TTC549 (cell line): ENCODE measurements around the gene ELAVL2.
"Not testable (repeated sequence)": the region's sequence is repeated elsewhere in the genome, so short reads cannot be mapped to it uniquely, and the experiment has no call there.

Experiments used
- FAIRE-seq: peaks from 2 replicates; lab custom pipeline; 2012; peaks lifted over from hg19 to GRCh38; lab: Jason Lieb, UNC

The ELAVL2 gene

DNA sequence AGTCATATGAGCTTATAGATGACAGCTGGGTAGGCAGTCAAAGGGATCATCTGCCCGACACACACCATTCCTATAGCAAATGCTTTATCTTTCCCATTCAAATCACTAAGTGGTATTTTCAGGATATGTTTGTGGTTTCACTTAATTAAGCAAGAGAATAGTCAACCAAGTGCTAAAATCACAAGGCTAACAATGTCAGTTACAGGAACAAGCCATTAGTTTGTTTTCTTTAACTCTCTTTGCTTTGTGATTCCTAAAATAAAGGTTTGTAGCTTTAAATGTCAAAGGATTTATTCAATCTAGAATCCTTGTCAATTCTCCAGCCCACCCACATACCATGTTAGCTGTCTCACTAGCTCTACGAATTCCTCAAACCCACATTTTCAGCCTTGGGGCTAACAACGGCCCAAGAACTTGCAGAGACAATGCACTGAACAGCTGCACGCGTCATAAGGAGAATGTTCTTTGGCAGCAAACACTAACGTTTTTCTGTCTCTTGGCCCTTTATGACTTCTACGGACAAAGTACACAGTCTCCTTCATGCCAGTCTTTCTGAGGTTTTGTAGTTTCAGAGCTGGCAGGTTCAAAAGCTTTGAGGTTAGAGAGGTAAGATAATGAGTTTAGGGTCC lies 56.6 kb downstream of the ELAVL2 start:
- FAIRE-seq: no peak

DNA sequence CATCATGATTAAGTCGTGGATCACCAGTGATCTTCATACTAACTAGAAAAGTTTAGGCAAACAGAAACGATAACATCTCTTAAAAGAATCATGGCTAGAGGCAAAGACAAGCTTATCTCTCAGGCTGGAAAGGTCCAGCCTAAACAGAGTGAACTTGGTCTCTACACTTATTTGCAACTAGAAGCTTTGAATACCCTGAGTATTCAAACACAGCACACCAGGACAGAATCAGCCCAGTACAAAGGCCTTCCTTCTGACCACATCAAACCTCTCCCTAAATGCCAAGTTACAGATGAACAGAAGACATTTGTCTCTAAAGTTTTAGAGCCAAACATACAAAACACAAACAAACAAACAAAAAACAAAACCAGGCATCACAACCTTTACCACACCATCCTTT lies 57.2 kb downstream of the ELAVL2 start:
- FAIRE-seq: no peak

DNA sequence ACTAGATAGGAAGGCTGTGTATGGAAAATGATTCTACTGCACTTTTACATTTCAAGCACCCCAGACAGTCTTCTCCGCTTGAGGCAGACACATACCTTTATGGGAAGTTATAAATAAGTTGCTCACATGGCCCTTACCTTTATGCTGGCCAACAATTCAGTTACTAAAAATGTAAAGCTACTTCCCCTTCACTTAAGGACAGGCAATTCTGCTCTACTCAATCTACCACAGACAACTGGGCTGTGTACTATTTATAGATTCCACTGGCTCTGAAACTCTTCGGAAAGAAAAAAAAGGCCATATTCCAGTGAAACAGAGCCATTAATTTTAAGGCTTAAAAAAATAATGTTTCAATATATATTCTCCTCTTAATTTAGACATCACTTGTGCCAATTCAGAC lies 59.4 kb downstream of the ELAVL2 start:
- FAIRE-seq: no peak

DNA sequence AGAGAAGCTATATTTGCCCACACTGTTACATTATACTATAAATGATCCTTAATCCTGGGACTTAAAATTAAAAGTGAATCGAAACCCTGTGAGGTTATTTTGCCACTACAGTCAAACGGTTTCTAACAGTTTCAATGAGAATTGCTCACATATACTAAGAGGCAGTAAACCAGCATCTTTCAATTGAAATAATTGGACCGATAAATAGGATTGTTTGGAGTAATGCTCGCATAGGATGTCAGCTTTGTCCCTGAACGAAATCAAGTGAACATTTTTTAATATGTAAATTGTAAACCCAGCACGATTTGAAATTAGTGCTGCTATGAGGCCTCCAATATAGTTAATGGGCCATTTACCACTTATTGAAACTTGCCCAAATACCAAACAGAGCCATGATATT lies 60.5 kb downstream of the ELAVL2 start:
- FAIRE-seq: no peak

DNA sequence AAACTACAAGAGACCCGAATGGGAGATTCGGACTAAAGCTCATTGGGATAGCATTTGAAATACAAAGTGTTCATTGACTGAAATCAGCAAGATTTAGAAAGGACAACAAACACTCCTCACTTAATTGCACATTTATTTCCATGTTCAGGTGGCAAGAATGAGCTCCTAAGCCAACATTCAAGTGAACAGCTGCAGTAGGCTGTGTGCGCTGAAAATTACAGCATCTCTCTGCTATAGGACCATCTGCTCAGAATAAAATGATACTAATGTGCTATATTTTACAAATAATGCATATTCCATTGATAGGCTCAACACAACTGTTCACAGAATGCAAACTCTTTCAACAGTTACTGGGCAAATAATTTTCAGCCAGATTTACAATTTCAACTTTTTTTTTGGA lies 61.8 kb downstream of the ELAVL2 start:
- FAIRE-seq: no peak

DNA sequence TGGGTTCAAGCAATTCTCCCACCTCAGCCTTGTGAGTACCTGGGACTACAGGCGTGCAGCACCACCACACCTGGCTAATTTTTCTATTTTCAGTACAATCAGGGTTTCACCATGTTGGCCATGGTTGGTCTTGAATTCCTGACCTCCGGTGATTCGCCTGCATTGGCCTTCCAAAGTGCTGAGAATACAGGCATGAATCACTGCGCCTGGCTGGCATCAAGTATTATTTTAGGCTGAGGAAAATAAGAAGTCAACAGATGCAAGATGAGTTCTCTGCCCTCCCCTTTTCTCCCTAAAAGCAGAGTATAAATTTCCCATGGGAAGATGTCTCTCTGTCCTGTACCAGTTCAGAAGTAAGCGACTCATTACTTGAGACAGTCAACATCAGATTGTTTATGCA lies 71.5 kb downstream of the ELAVL2 start:
- FAIRE-seq: no peak

DNA sequence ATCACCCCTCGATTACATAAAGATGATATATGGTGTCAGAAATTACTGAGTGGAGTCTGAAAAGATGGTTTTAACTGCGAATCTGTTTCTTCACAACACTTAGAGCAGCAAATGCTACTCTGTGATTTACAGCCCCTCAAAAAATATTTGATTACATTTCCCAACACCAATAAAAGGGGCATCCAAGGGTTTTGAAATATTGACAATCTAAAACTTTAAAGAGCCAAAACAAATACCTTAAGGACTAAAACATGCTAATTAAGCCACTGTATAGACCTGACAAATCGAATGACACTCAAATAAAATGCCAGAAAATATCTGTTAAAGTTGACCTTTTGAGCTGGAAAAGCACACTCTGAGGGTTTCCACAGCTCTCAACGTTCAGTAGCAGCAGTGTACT lies 73.2 kb downstream of the ELAVL2 start:
- FAIRE-seq: no peak

DNA sequence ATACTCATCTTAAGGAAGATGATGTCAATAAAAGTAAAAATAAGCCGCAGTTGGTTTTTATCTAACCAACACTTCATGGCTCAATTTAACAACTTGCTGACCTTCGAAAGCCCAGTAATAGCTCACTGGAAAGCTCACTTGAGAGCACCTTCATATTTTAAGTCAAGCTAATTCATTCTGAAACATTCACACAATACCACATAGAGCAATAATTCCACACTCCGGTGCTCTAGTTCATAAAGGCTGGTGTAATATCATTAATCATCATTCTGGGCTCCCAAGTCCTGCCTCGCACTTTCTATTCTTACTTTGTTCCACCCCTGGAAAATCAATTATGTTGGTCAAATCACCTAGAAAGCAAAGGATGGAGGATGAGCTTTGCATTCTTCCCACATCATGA lies 74.4 kb downstream of the ELAVL2 start:
- FAIRE-seq: no peak

DNA sequence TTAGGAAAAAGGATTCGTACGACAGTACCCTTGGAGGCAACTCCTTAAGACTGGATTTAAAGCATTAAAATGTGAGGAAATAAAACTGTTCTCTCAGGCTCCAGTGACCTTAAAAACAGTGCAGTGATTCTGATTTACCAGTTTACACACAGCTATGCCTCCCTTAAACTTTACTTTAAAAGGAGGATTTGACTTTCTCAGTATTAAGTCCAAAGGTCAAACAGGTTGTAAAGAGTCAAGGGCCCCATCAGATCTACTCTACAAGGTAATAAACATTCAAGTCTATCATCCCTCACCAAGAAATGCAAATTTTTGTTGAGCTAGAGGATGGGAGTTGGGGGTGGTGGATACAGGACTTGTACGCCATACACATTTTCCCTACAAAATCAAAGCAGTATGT lies 75.2 kb downstream of the ELAVL2 start:
- no peak for FAIRE-seq

DNA sequence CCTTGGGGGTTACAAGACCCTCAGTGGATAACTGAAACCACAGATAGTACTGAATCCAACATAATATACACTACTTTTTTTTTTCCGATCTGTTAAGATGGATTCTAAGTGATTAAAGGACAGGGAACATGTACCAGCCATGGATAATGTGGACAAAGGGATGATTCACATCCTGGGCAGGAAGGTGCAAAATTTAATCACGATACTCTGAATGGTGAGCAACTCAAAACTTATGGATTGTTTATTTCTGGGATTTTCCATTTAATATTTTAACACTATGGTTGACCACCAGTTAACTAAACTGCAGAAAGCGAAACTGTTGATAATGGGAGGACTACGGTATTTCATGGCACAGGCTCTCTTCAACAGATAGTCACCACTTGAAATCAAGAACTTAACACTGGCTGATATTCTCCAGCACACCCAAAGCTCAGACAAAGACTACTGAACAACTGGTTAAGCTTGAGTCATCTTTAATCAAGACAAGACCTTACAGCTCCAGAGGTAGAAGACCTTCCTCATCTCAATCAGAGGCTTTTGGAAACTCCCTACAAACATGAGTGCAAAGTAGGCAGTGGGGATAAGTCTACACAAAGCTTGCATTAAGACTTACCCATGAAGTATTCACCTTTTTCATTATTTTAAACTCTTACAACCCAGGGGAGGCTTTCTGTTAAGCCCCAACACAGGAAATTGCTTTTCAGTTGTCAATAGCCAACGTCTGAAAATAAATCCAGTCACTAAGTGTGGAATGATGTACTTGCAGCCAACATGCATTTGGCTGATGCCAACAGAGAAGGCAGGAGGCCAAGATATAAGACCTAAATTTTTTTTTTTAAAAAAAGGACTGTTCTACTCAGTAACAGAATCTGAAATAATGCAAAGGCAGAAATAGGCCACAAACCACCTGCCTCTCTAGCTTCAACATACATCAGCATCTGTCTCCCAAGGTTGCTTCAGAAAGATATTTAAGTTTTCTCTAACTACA lies 78.7 kb downstream of the ELAVL2 start:
- no peak for FAIRE-seq

DNA sequence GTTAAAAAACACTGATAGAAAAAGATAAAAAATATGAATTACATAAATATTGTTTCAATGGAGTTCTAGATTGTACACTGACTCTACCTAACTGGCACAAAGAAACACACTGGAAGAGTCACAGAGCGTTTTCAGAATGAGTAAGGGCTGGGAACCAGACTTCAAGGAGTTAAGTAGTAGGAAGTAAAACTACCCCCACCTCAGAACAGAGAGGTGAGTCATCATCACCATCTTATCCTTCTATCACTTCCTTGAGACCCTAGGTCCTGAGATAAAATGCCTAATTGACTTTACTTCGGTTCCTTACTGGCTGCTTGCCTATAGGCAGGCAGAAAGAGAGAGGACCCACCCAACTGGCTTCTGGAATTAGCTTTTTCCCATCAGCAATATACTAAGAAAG lies 79.7 kb downstream of the ELAVL2 start:
- no peak for FAIRE-seq

DNA sequence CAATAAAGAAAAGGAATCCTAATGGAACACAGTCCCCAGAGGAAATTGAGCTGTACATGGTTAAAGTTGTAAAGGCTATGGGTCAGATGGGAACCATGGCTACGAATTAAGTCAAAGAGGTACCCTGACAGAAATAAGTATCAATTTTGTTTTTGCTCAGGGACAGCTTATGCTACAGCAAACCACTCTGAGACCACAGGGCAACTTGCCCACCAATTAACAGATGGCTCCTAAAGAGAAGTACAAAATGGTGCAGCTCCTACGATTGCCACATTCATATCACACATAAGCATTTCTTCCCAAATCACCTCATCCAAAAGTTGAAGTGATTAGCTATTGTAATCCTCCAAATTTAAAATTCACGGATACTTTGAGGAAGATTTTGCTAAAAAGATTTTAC lies 83.0 kb downstream of the ELAVL2 start:
- FAIRE-seq: no peak

DNA sequence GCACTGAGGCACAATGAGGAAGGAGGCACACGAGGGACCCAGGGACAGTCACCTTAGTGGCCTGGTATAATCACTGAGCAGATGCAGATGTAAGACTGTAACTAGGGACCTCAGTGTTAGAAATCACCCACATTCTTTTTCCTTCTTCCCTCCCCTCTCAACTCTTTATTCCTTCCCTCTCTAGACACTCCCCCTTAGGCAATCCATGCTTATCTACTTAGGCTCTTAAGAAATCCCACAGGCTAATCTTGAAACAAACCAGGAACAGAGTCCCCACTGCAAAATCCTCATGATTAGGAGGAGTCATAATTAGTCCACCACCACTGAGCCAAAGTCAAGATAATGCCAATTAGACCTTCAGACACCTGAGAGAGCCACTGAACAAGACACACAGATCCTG lies 84.7 kb downstream of the ELAVL2 start:
- FAIRE-seq: no peak

DNA sequence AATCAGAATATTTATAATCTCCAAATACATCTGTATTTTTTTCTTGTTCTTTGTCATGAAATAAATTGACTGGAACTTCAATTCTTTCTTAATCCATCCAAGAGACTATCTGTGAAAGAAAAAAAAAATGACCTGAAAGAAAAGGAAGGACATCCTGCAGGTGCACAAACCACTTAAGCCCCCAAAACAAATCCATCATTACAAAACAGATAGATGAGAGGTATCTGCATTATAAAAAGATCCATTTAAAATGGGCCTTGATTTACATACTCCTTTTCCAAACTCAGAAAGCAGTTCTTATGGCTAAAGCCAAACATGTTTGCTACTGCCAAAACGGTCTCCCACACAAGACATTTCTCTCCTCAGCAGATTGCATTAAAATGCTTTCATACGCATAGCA lies 85.5 kb downstream of the ELAVL2 start:
- FAIRE-seq: no peak

DNA sequence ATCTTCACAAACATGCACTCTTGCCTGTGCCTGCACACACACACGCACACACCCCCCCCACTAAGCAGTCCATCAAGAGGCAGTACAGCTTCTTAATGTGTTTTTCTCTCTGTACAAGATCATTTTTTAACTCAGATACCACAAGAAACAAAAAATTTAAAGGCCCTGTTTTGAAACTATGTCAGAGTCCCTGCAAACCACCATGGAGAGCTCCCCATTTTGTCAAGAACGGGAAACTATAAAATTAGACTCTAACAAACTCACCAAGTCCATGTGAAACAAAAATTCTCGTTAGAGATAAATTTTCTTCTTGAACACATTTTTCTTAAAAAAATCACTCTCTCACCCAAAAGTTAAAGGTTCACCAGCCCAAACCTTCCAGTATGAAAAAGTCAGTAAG lies 86.3 kb downstream of the ELAVL2 start:
- no peak for FAIRE-seq

DNA sequence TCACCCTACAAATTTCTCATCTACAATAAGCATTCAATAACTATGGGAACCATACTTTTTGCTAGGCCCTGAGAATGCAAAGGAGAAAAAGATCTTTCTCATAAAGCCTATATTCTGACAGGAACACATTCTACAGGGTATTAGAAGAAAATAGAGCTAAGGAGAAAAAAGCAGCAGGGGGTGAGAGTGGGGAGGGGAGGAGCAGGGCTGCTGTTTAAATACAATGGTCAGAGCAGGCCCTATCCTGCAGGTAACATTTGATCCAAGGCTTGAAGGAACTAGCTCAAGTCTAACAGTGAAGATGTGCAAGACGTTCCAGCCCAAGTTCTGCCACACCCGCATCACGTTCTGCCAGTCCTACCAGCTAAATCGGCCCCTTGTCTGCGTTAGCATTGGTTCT lies 89.7 kb downstream of the ELAVL2 start:
- FAIRE-seq: no peak

DNA sequence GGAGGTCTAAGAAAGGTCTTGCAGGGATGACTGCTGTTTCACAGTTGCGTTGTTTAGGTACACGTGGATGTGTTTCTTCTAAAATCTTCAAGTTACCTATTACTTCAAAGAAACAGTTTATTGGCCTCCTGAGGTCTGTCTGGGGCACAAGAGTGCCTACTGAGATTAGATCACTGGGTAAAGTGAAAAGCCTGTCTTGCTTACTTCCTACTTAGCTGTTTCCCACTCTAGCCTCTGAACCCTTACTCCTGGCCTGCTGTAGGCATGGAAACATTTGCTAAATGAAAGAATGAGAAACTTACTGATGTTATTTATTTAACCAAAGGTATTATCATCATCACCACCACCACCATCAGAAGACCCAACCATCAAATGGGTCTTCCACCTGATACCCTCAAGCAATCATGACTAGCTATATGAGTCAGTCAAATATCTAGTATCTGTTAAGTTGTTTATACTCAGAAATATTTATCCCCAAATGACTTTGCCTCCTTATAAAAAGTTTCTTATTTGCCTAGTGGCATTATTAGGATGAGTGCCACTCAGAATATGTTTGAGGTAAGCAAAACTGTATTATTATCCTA lies 92.5 kb downstream of the ELAVL2 start:
- FAIRE-seq: no peak

DNA sequence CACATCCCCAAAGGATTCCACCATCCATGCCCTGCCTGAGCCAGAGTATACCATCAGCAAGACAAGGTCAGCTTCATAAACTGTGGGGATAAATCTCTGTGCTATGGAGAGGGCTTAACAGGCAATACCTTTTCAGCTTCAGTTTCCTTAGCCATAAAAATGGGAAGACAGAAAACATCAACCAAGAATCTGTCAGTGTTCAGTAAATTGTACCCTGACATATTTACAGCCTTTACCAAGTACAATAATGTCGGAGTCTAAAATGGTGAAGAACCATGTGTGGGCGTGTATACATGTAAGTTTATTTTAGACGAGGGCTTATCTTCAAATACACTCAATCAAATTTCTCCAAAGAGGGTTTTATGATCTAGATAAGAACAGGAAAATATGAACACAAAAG lies 94.7 kb downstream of the ELAVL2 start:
- FAIRE-seq: no peak

DNA sequence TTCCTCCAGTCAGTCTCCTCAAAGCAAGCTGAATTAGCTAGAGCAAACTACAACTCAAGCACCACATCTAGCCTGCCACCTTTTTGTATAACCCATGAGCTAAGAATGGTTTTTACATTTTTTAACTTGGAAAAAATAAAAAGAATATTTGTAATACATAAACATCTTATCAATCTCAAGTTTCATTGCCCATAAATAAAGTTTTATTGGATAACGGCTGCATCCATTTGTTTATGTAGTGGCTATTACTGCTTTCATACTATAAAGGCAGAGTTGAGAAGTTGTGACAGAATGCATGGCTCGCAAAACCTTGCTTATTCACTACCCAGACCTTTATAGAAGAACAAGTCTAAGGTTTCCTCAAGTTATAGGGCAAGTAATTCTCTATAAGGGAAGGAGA lies 95.7 kb downstream of the ELAVL2 start:
- no peak for FAIRE-seq

DNA sequence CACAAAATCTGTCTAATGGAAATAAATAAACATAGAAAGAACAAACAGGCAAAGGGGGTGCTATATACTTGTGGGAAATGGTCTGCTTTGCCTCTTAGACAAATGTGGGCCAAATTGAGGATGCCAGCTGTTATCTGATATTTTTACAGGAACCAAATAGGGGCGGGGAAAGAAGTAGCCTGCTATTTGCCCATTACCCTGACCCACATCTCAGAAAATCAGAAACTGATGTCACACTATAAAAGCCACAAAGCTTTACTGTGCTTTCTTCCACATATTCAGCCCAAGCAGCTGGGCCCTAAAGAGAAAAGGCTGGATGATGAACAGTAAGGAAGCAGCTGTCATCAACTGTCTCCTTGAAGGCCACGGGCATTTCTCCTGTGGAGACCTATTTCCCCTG lies 97.3 kb downstream of the ELAVL2 start:
- FAIRE-seq: no peak

DNA sequence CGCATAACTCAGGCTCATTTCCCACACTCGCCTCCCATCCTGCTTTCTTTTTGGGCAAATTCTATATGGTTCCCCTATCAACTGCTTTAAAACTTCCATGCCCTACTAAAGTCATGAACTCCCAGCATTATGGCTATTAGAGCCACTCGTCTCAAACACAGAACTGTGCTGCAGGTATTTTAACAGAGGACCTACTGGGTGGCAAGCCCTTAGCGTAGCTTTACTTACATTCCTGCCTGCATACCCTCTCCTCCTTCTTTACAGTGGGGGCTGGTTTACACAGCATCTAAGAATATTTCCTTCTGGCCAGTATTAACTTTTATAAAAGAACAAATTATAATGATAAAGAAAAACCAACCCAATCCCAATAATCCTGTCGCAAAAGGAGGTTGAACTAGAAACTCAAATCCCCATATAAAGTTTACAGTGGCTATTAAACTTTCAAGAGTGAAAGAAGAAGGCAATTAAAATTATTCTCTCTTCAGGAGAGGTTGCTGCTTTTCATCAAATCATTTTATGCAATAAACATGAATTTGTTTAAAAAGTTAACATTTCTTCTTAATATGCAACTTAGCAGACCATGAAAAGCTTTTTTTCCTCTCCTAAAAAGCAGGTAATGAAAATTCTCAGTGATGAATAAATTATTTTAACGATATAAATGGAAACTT lies 100.6 kb downstream of the ELAVL2 start:
- FAIRE-seq: no peak

DNA sequence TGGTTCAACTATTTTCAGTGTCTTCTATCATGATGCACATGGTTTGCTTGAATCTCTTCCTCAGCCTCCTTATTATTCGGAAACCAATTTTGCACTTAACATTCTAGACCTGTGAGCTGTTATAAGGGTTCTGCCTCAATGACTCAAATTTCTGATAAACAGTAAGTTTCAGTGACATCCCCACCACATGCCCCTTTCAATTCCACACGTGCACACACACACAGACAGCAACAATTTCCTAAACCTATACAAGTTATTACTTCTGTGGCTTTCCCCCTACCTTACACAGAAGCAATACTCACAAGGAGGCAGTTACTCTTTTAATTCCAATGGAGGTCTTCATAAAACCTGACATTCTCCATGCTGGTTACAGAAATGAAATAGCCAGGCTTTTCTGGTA lies 102.4 kb downstream of the ELAVL2 start:
- no peak for FAIRE-seq

DNA sequence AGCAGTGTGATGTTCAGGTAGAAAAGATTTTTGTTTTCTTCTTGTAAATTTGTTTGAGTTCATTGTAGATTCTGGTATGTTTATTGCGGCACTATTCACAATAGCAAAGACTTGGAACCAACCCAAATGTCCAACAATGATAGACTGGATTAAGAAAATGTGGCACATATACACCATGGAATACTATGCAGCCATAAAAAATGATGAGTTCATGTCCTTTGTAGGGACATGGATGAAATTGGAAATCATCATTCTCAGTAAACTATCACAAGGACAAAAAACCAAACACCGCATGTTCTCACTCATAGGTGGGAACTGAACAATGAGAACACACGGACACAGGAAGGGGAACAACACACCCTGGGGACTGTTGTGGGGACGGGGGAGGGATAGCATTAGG lies 103.0 kb downstream of the ELAVL2 start:
- not testable (repeated sequence) for FAIRE-seq
